Transverse colon (tissue), 3 donors: Measurements from ENCODE around the gene IL4R.

Experiments
- CTCF ChIP-seq, 5 experiments: fragments of 200-600 bp in 3 of 5; fragments of 450-650 bp in 2 of 5; sonication (generic) in 3 of 5; IDR thresholded peaks; 1 replicate in 2 of 5; 2 replicates in 3 of 5; pipeline ENCODE4 v1.5.1; 2016 to 2017; ENCODE audit warnings: antibody characterized with exemption in 5 of 5, inconsistent platforms in 3 of 5, mild to moderate bottlenecking in 2 of 5, moderate library complexity in 1 of 5
- POLR2A ChIP-seq: fragments of 450-650 bp; IDR thresholded peaks from one replicate; pipeline ENCODE4 v1.6.1; 2016; ENCODE audit warnings: antibody characterized with exemption, mild to moderate bottlenecking, moderate library complexity

GRCh38 chr16:27298132-27298531 is 15.6 kb upstream of the IL4R start:
- TF ChIP-seq CTCF (IDR thresholded peaks at IDR 0.05) (no peak), POLR2A (no peak)
